Hematopoietic multipotent progenitor cell treated with erythropoietin and hydrocortisone succinate and interleukin-3 and kit ligand, for 6 days (in vitro differentiated cells): ENCODE measurements around the gene NOD2.

ENCODE experiments used
- DNase-seq: peaks from one replicate; pipeline ENCODE4 v3.0.0-alpha.2; 2015

NOD2 gene

DNA sequence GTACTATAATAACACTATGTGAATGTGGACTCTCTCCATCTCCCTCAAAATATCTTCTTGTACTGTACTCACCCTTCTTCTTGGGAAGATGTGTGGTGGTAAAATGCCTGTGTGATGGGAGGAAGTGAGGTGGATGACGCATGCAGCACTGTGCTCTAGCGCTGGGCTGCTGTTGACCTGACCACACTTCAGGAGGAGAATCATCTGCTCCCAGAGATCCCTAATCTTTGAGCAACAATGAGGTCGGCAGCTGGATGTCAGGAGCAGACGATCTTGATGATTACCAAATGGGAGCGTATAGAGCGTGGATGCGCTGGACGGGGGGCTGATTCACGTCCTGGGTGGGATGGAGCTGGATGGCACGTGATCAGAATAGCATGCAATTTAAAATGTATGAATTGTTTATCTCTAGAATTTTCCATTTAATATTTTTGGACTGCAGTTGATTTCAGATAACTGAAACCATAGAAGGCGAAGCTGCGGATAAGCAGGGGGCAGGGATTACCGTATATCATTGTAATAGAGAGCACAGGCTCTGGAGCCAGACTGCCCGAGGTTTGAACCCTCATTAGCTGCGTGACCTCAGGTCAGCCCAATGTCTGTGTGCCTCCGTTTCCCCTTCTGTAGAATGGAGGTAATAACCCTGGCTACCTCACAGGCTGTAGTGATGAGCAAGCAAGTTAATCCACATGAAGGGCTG, 24.8 kb downstream of the NOD2 start:
- no peak for DNase-seq

DNA sequence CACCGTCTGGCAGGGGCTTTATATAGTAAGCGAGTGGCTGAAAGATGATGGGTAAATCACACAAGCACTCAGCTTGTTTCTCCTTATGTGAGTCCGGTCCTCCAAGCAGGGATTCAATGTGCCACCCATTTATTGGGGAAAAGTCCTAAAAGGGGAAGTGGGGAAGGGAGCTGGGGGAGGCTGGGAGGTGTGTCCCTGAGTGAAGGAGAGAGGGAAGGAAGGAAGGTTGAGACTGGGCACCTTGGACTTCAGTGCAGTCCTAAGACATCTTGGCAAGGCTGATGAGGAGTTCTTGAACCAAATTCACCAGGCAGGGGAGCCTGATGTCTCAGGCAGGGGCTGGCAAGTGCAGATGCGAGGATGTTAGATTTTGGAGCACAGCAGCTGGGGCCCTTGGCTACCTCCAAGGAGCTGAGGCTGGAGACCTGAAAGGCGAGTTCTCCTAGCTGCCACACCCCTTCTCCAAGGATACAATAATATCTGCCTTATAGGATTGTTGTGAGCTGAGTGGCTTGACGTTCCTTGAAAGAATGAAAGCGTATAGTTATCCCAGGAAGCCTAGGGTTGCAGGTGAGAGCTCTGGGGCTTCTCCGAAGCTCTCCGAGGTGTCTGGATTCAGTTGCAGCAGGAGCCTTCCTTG, 25.5 kb downstream of the NOD2 start:
- no peak for DNase-seq

DNA sequence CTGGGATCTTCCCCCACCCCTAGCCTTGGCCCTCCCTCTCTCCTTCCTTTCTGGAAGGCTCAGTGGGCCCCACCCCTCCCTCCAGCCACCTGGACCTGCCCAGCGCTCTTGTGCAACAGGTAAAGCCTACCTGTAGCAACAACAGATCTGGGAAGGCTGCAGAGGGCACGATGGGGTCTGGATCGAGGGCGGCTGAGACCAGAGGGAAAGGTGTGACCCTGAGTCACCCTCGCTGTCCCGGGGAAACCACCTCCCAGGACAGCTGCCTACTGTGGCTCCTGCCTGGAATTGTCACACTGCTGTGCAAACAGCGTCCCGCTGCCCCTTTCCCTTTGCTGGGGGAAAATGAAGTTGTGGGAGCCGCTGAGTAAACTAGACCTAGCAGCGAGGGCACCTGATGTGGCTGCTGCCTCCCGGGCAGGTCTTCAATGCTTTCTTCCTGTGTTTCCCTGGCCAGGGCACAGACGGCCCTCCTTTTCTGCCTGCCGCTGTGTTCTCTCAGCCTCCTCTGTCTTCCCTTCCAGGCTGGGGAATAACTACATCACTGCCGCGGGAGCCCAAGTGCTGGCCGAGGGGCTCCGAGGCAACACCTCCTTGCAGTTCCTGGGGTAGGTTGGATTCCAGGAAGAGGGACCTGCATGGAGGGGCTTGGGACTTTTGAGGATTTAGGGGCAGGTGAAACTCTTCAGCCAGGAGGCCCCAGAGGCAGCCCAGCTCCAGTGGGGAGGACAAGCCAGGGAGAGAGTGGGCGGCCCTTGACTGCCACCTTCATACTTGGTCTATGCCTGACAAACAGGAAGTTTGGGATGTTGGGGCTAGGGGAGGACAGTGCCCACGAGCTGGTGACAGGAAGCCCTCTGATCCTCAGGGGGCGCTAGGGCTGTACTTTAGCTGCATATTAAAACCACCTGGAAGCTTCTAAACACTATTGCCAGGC, 26.3 kb downstream of the NOD2 start:
- peak; percentile 50 for DNase-seq

- DNase-seq: no peak
Measured at GRCh38 chr16:50721549-50722404, 28.4 kb downstream of the NOD2 start.

- no peak for DNase-seq
Measured at GRCh38 chr16:50722405-50722737, 29.0 kb downstream of the NOD2 start.

- DNase-seq: no peak
Measured at GRCh38 chr16:50722960-50723359, 29.6 kb downstream of the NOD2 start.

GRCh38 chr16:50724306-50724705, 30.9 kb downstream of the NOD2 start:
- DNase-seq: no peak

- peak; percentile 23 for DNase-seq
Measured at GRCh38 chr16:50731130-50731988, 38.0 kb downstream of the NOD2 start.

GRCh38 chr16:50731989-50732832, 38.8 kb downstream of the NOD2 start:
- DNase-seq: no peak

- no peak for DNase-seq
Measured at GRCh38 chr16:50733468-50733867, 40.1 kb downstream of the NOD2 start.

- DNase-seq: no peak
Measured at GRCh38 chr16:50735629-50736122, 42.3 kb downstream of the NOD2 start.

DNA sequence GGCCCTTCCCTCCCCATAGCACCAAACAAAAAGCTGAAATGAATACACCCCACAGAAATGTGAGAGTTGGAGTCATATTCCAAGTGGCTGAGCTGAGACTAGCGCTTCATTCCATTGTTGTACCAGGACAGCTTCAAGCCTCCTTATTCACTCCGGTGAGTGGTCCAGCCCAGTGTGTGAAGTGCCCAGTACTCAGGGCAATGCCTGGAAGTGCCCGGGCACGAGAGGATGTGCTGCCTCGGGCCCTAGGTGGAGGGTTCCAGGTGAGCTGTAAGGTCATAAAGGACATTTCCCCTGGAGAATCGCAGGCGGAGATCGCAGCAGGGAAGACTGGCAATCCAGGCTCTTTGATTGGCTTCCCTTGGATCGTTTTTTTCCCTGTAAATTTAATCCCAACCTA, 43.0 kb downstream of the NOD2 start:
- no peak for DNase-seq

DNA sequence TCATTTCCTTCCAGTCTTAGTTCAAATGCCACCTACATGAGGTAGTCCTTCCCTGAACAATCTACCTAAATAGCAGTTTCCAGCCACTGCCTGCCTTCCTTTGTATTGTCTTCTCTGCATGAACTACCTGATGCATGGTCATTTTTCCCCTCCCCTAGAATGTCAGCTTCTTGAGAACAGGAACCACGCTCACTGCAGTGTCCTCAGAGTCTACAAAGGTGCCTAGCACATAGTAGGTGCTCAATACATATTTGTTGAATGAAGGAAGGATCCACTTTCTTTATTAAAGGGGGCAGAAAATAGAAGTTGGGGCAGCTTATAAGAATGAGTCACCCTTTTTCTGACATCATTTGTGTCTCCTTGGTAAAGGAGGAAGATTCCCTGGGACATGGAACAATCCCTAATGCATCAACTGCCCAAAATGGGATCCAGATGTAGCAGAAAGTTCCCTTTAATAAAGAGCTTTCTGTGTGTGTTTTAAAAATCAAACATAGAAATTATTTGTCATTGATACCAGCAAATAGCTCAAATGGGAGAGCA, 44.1 kb downstream of the NOD2 start:
- DNase-seq: no peak

- DNase-seq: no peak
Measured at GRCh38 chr16:50739031-50739430, 45.6 kb downstream of the NOD2 start.

DNA sequence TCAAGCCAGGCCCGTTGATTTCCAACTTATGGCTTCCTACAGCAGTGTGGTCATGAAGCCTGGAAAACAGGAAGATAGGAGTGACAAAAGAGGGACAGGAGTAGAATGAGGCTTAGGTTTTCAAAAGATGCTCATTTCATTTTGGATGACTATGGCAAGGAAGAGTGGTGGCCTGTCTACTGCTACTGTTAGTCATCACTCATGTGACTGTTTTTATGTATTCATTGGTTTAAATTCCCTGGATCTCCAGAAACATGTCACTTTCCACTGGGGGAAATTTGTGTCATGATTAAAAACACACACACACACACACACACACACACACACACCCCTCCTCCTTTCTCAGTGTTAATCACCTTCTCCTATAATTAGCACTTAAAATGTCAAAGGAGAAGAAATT, 47.3 kb downstream of the NOD2 start:
- DNase-seq: no peak

- peak; percentile 16 for DNase-seq
Measured at GRCh38 chr16:50741225-50741780, 47.9 kb downstream of the NOD2 start.

GRCh38 chr16:50741781-50742575, 48.6 kb downstream of the NOD2 start, which contains the start of gene CYLD:
CYLD (plus strand) TSS chr16:50742086; CDS start chr16:50749699, 7,613 bp downstream.
- DNase-seq: peak; percentile 100

DNA sequence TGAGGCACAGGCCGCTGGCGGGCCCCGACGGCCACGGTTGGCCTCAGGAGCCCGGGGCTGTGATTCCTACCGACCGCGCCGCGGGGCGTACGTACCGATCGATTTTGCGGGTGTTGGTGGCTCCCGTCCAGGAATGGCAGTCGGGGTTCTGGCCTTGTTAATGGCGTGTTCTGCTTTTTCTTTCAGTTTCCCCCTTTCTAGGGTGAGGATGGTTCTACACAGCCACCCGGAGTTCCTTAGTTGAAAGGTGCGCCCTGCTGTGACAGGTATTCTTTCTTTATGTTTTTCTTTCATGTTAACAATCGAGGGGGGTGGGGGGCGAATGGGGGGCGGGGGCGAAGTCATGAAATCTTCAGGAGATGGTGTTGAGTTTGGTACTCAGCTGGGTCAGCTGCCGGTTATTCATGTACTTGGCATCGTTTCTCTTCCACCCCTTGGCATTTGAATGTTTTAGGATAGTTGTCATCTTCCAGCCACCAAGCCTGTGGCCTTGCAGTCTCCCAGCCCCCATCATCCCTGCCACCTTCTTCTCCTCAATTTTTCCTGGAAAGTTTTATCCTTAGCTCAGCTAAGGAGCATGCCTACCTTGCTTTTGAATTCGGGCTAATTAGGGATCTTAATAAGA, 49.3 kb downstream of the NOD2 start:
- peak; percentile 49 for DNase-seq
